Measurements from ENCODE around the gene ATP4A.
A peak's percentile ranks its signal among the peaks of the same experiment; 100 is the strongest.

ATP4A gene

GRCh38 chr19:35565016-35565856 lies 1.8 kb upstream of the ATP4A start:
- DNase-seq (ENCODE audit: low read depth in 2 of 2): no peak

GRCh38 chr19:35562776-35563175 lies 682 bp downstream of the ATP4A start:
- no peak for DNase-seq (ENCODE audit: low read depth in 2 of 2)

GRCh38 chr19:35562336-35562735 lies 1.1 kb downstream of the ATP4A start:
- no peak for DNase-seq (ENCODE audit: low read depth in 2 of 2)

GRCh38 chr19:35561436-35561835 lies 2.0 kb downstream of the ATP4A start:
- DNase-seq (ENCODE audit: low read depth in 2 of 2): no peak

GRCh38 chr19:35560677-35561076 lies 2.8 kb downstream of the ATP4A start:
- no peak for DNase-seq (ENCODE audit: low read depth in 2 of 2)

GRCh38 chr19:35560271-35560670 lies 3.2 kb downstream of the ATP4A start:
- no peak for DNase-seq (ENCODE audit: low read depth in 2 of 2)

GRCh38 chr19:35559781-35560180 lies 3.7 kb downstream of the ATP4A start:
- no peak for DNase-seq (ENCODE audit: low read depth in 2 of 2)

GRCh38 chr19:35559281-35559659 lies 4.2 kb downstream of the ATP4A start:
- DNase-seq (ENCODE audit: low read depth in 2 of 2): no peak

GRCh38 chr19:35558400-35559280 lies 4.8 kb downstream of the ATP4A start:
- DNase-seq (ENCODE audit: low read depth in 2 of 2): no peak

GRCh38 chr19:35557539-35558399 lies 5.7 kb downstream of the ATP4A start:
- peak; percentile 34 to 54 for DNase-seq (ENCODE audit: low read depth in 2 of 2)

- no peak for DNase-seq (ENCODE audit: low read depth in 2 of 2)
Measured at GRCh38 chr19:35556846-35557538, 6.5 kb downstream of the ATP4A start.

- DNase-seq (ENCODE audit: low read depth in 2 of 2): no peak
Measured at GRCh38 chr19:35556025-35556590, 7.3 kb downstream of the ATP4A start.

GRCh38 chr19:35555301-35556005 lies 8.0 kb downstream of the ATP4A start:
- no peak for DNase-seq (ENCODE audit: low read depth in 2 of 2)

GRCh38 chr19:35554076-35554475 lies 9.4 kb downstream of the ATP4A start:
- DNase-seq (ENCODE audit: low read depth in 2 of 2): no peak

- no peak for DNase-seq (ENCODE audit: low read depth in 2 of 2)
Measured at GRCh38 chr19:35553385-35554000, 10.0 kb downstream of the ATP4A start.

- no peak for DNase-seq (ENCODE audit: low read depth in 2 of 2)
Measured at GRCh38 chr19:35552534-35553384, 10.7 kb downstream of the ATP4A start.

- no peak for DNase-seq (ENCODE audit: low read depth in 2 of 2)
Measured at GRCh38 chr19:35551091-35551810, 12.2 kb downstream of the ATP4A start.

- DNase-seq (ENCODE audit: low read depth in 2 of 2): no peak
Measured at GRCh38 chr19:35549879-35550523, 13.5 kb downstream of the ATP4A start.

Measured in stimulated activated CD4-positive, alpha-beta T cell treated with anti-CD3 and anti-CD28 coated beads, Interleukin-1b, Interleukin-23, amount 100 ng/mL, for 4 hours (primary cell).